Keratinocyte (primary cell): ENCODE results near the gene ZMYND8. TPM values are rescaled to one million over a fixed set of nuclear protein-coding genes. Genes with fewer than 3 reads are reported as not detected.

Source experiments
- DNase-seq: peaks from one replicate; pipeline ENCODE4 v3.0.0-alpha.2; 2011; ENCODE audit warnings: low read depth, missing footprints, low spot score
- FAIRE-seq: peaks from 2 replicates; lab custom pipeline; 2011; peaks lifted over from hg19 to GRCh38; lab: Jason Lieb, UNC
- H2AFZ ChIP-seq: 2 replicates; pipeline ENCODE4 v1.6.0; 2012; ENCODE audit warnings: low read length, control low read depth, inconsistent platforms; ENCODE audit not compliant: control insufficient read depth
- H3K27ac ChIP-seq: 2 replicates; pipeline ENCODE4 v1.5.1; 2011; ENCODE audit warnings: low read length; ENCODE audit not compliant: control insufficient read depth, insufficient read depth
- H3K27me3 ChIP-seq: 3 replicates; pipeline ENCODE4 v1.6.0; 2011; ENCODE audit warnings: low read length; ENCODE audit not compliant: control insufficient read depth, insufficient read depth; ENCODE audit errors: extremely low read depth
- H3K36me3 ChIP-seq, 2 experiments: 2 replicates in 1 of 2; 3 replicates in 1 of 2; pipeline ENCODE4 v1.5.1; 2011; ENCODE audit warnings: low read length in 2 of 2, mild to moderate bottlenecking in 1 of 2; ENCODE audit not compliant: control insufficient read depth in 2 of 2, insufficient read depth in 2 of 2; ENCODE audit errors: extremely low read depth in 1 of 2
- H3K4me1 ChIP-seq: 3 replicates; pipeline ENCODE4 v1.5.1; 2011; ENCODE audit warnings: low read length; ENCODE audit not compliant: control insufficient read depth, insufficient read depth; ENCODE audit errors: extremely low read depth
- H3K4me2 ChIP-seq: 3 replicates; pipeline ENCODE4 v1.6.0; 2011; ENCODE audit warnings: low read depth, low read length; ENCODE audit not compliant: control insufficient read depth, insufficient read depth; ENCODE audit errors: extremely low read depth
- H3K4me3 ChIP-seq, 3 experiments: fragments of 200-600 bp in 1 of 3; sonication (generic) in 1 of 3; 2 replicates in 2 of 3; 3 replicates in 1 of 3; pipeline ENCODE4 v1.5.1; 2011 to 2016; ENCODE audit warnings: low read length in 3 of 3, mild to moderate bottlenecking in 3 of 3, control low read depth in 2 of 3, inconsistent platforms in 1 of 3, low read depth in 1 of 3, mixed read lengths in 1 of 3, mixed run types in 1 of 3, moderate library complexity in 1 of 3; ENCODE audit not compliant: control insufficient read depth in 2 of 3, insufficient read depth in 2 of 3; ENCODE audit errors: extremely low read depth in 1 of 3
- H3K79me2 ChIP-seq: 2 replicates; pipeline ENCODE4 v1.6.0; 2012; ENCODE audit warnings: low read length; ENCODE audit not compliant: control insufficient read depth, insufficient read depth
- H3K9ac ChIP-seq: 3 replicates; pipeline ENCODE4 v1.6.0; 2011; ENCODE audit warnings: low read length; ENCODE audit not compliant: control insufficient read depth, insufficient read depth; ENCODE audit errors: extremely low read depth
- H3K9me1 ChIP-seq: 3 replicates; pipeline ENCODE4 v1.6.0; 2011; ENCODE audit warnings: low read length; ENCODE audit not compliant: control insufficient read depth, insufficient read depth; ENCODE audit errors: extremely low read depth
- H3K9me3 ChIP-seq: 2 replicates; pipeline ENCODE4 v1.5.1; 2012; ENCODE audit warnings: low read depth, low read length; ENCODE audit not compliant: control insufficient read depth
- H4K20me1 ChIP-seq: 3 replicates; pipeline ENCODE4 v1.6.0; 2011; ENCODE audit warnings: low read length; ENCODE audit not compliant: control insufficient read depth, insufficient read depth; ENCODE audit errors: extremely low read depth
- CTCF ChIP-seq, 3 experiments: IDR thresholded peaks in 1 of 3; conservative IDR thresholded peaks in 1 of 3; optimal IDR thresholded peaks in 1 of 3; 2 replicates in 2 of 3; 3 replicates in 1 of 3; pipeline versions ENCODE3 to v1.5.1; 2011; ENCODE audit warnings: low read length in 3 of 3, mild to moderate bottlenecking in 3 of 3, moderate library complexity in 2 of 3, control low read depth in 1 of 3, inconsistent platforms in 1 of 3; ENCODE audit not compliant: insufficient read depth in 2 of 3; ENCODE audit errors: extremely low read depth in 1 of 3
- EZH2 ChIP-seq: IDR thresholded peaks from one replicate; pipeline ENCODE4 v1.6.1; 2012; ENCODE audit warnings: inconsistent platforms, mild to moderate bottlenecking, low read length, moderate library complexity
- dilution Hi-C: fragments of 300-500 bp; cut with MboI; formaldehyde crosslinking; loops from one replicate; pipeline ENCODE4 v1.7.0; 2020; ENCODE audit warnings: low sequenced_read_pairs; ENCODE audit not compliant: extremely low pct_ligation_motif_present
- polyA plus RNA-seq, 5 experiments: library from polyadenylated mRNA; depleted of rRNA in 3 of 5; stranded (reverse) in 3 of 5; stranded (forward) in 1 of 5; unstranded in 1 of 5; fragments of >200 nt; gene quantifications; 1 replicate in 1 of 5; 2 replicates in 3 of 5; 3 replicates in 1 of 5; pipeline versions ENCODE4 v1.2.1 to v1.2.3, GENCODE V29; 2011 to 2012; ENCODE audit warnings: missing spikeins in 2 of 5, low read depth in 1 of 5, low replicate concordance in 1 of 5

The ZMYND8 gene
- polyA plus RNA-seq, 1 donor (not counting 4 experiments of a cell fraction or from before 2014, with no cell fraction given) = 39.8 TPM

- H3K9ac ChIP-seq = no peak overlapping the region
- dilution Hi-C loops = no loop called here
- FAIRE-seq = no peak
- no peak overlapping the region for H3K4me3 ChIP-seq
- H3K4me1 ChIP-seq = peaks cover 6% of the 10 kb centered on the region
- H3K9me3 ChIP-seq = no peaks in the 10 kb centered on the region
- H3K4me2 ChIP-seq = no peak overlapping the region
- peaks cover 39 to 44% of the 10 kb centered on the region in 2 experiments for H3K36me3 ChIP-seq
- H4K20me1 ChIP-seq = no peaks in the 10 kb centered on the region
- H3K9me1 ChIP-seq = no peaks in the 10 kb centered on the region
- no peaks in the 10 kb centered on the region for H3K27me3 ChIP-seq
- H2AFZ ChIP-seq = no peak overlapping the region
- TF ChIP-seq EZH2 (no peak), CTCF (optimal IDR thresholded peaks at IDR 0.05 in 1 of 3, IDR thresholded peaks at IDR 0.05 in 1 of 3, conservative IDR thresholded peaks at IDR 0.05 in 1 of 3; ENCODE audit: extremely low read depth in 1 of 3, insufficient read depth in 2 of 3, low read length in 3 of 3) (no peak)
- no peak overlapping the region for H3K27ac ChIP-seq
- H3K79me2 ChIP-seq = peaks cover 46% of the 10 kb centered on the region
- no peak for DNase-seq
Observed at GRCh38 chr20:47298624-47299023, 57.9 kb downstream of the ZMYND8 start.

- H2AFZ ChIP-seq = no peak overlapping the region
- DNase-seq (no peak), FAIRE-seq (no peak)
- no peaks in the 10 kb centered on the region for H3K9me3 ChIP-seq
- H4K20me1 ChIP-seq = no peaks in the 10 kb centered on the region
- TF ChIP-seq EZH2 (no peak), CTCF (optimal IDR thresholded peaks at IDR 0.05 in 1 of 3, IDR thresholded peaks at IDR 0.05 in 1 of 3, conservative IDR thresholded peaks at IDR 0.05 in 1 of 3; ENCODE audit: extremely low read depth in 1 of 3, insufficient read depth in 2 of 3, low read length in 3 of 3) (no peak)
- no peak overlapping the region for H3K9ac ChIP-seq
- no peak overlapping the region for H3K4me2 ChIP-seq
- dilution Hi-C loops = no loop called here
- H3K4me3 ChIP-seq = no peak overlapping the region
- peaks cover 39 to 40% of the 10 kb centered on the region in 2 experiments for H3K36me3 ChIP-seq
- H3K4me1 ChIP-seq = peaks cover 6% of the 10 kb centered on the region
- H3K79me2 ChIP-seq = peaks cover 41% of the 10 kb centered on the region
- no peaks in the 10 kb centered on the region for H3K9me1 ChIP-seq
- no peaks in the 10 kb centered on the region for H3K27me3 ChIP-seq
- H3K27ac ChIP-seq = no peak overlapping the region
Observed at GRCh38 chr20:47297746-47298145, 58.8 kb downstream of the ZMYND8 start.
